Vagina (tissue), 2 donors: ENCODE results near the gene POU3F3. TPM values are rescaled to one million over a fixed set of nuclear protein-coding genes. Genes with fewer than 3 reads are reported as not detected.

Experiments
- DNase-seq, 2 donors: peaks; one replicate each; pipeline ENCODE4 v3.0.0-alpha.2; 2017; ENCODE audit errors: extremely low spot score in 2 of 2
- H3K27ac ChIP-seq: fragments of 200-600 bp; sonication (generic); one replicate; pipeline ENCODE4 v1.5.1; 2019
- H3K27me3 ChIP-seq: fragments of 200-600 bp; sonication (generic); one replicate; pipeline ENCODE4 v1.5.1; 2019
- H3K36me3 ChIP-seq, 2 donors: fragments of 200-600 bp; sonication (generic); one replicate each; pipeline ENCODE4 v1.5.1; 2017 to 2019
- H3K4me1 ChIP-seq: fragments of 200-600 bp; sonication (generic); one replicate; pipeline ENCODE4 v1.5.1; 2019
- H3K4me3 ChIP-seq, 2 donors: fragments of 200-600 bp; sonication (generic); 1 replicate in 1 of 2; 2 replicates in 1 of 2; pipeline ENCODE4 v1.5.1; 2016 to 2019
- H3K9me3 ChIP-seq: fragments of 200-600 bp; sonication (generic); one replicate; pipeline ENCODE4 v1.5.1; 2019
- POLR2A ChIP-seq, 2 donors: fragments of 450-650 bp; IDR thresholded peaks; one replicate each; pipeline ENCODE4 v1.6.1; 2017; ENCODE audit warnings: antibody characterized with exemption in 2 of 2, mild to moderate bottlenecking in 2 of 2, moderate library complexity in 2 of 2
- POLR2AphosphoS5 ChIP-seq, 2 donors: sonication (generic); formaldehyde crosslinking; IDR thresholded peaks; one replicate each; pipeline ENCODE4 v1.9.0; 2017; ENCODE audit warnings: antibody characterized with exemption in 2 of 2, mild to moderate bottlenecking in 2 of 2, low read depth in 1 of 2; ENCODE audit not compliant: insufficient read depth in 1 of 2
- intact Hi-C: fragments of 100-400 bp; cut with DNase I; formaldehyde crosslinking; loops from one replicate; pipeline ENCODE4 v1.15.1; 2023
- total RNA-seq: library from RNA; depleted of rRNA; stranded (reverse); fragments of >200 nt; gene quantifications from one replicate; pipeline ENCODE4 v1.2.3, GENCODE V29; 2016
- TF ChIP-seq, protein P1 (sequence below), 3 experiments: fragments of 450-650 bp in 2 of 3; fragments of 200-600 bp in 1 of 3; sonication (generic) in 1 of 3; IDR thresholded peaks; one replicate each; pipeline ENCODE4 v1.5.1; 2017 to 2019; ENCODE audit warnings: antibody characterized with exemption in 3 of 3, mild to moderate bottlenecking in 2 of 3, moderate library complexity in 2 of 3

The POU3F3 gene
- total RNA-seq, 1 donor from 2014 or later = not detected

DNA sequence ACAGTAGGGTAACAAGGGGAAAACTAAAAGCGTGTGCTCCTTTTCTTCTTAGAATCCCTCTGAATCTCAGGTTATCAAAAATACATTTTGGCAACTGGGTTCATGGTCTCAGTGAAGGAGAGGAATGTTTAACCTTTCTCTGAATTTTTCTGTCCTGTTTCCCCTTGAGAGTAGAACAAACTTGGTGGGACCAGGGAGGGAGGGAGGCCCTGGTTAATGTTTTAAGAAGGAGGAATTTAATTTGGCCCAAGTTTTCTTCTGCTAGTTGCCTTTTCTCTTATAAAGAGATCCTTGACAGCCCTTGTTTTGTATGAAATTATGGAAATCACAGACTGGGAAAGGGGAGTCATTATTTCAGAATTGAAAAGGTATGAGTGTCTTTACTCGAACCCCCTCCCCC is 12.2 kb upstream of the POU3F3 start:
- no peaks in the 10 kb centered on the region for H3K36me3 ChIP-seq
- intact Hi-C loops = no loop called here
- H3K4me3 ChIP-seq = no peak overlapping the region
- peaks cover 6% of the 10 kb centered on the region for H3K4me1 ChIP-seq
- TF ChIP-seq, protein P1, sequence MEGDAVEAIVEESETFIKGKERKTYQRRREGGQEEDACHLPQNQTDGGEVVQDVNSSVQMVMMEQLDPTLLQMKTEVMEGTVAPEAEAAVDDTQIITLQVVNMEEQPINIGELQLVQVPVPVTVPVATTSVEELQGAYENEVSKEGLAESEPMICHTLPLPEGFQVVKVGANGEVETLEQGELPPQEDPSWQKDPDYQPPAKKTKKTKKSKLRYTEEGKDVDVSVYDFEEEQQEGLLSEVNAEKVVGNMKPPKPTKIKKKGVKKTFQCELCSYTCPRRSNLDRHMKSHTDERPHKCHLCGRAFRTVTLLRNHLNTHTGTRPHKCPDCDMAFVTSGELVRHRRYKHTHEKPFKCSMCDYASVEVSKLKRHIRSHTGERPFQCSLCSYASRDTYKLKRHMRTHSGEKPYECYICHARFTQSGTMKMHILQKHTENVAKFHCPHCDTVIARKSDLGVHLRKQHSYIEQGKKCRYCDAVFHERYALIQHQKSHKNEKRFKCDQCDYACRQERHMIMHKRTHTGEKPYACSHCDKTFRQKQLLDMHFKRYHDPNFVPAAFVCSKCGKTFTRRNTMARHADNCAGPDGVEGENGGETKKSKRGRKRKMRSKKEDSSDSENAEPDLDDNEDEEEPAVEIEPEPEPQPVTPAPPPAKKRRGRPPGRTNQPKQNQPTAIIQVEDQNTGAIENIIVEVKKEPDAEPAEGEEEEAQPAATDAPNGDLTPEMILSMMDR (IDR thresholded peaks at IDR 0.05) = no peak
- TF ChIP-seq POLR2AphosphoS5 (IDR thresholded peaks at IDR 0.05; ENCODE audit: insufficient read depth in 1 of 2, low read depth in 1 of 2) (no peak), POLR2A (IDR thresholded peaks at IDR 0.05) (no peak)
- DNase-seq = no peak
- H3K9me3 ChIP-seq = no peaks in the 10 kb centered on the region
- no peak overlapping the region for H3K27ac ChIP-seq
- H3K27me3 ChIP-seq = peaks cover 14% of the 10 kb centered on the region

DNA sequence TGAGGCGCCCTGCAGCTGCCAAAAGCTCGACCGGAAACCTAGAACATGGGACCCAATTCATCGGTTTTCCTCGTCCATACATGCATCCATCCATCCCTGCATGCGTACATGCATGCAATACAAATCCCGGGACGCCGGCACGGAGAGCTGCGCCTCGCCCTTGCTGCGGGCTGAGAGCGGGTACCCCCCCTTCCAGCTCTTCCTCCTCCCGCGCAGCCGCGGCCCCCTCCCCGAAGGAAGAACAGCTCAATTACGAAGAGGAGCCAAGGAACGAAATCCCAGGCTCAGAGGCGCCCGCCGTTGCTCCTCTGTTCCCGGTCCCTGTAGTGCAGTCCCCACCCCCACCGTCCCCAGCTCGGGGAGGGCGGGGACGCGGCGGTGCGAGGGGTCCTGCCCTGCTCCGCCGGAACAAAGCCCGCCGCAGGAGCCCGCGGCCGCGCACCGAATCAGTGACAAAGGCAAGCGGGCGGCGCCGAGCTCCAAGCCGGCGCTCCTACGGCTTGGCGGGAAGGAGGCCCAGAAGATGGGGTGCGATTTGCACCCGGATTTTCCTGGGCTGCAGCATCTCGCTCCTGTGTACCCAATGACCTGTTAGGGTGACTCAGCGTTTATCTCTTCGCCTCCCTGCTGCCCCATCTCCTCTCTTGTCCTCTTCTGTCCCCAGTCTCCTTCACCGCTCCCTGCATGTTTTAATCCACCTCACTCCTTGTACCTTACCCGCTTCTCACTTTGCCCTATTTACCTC is 8.9 kb upstream of the POU3F3 start:
- DNase-seq = no peak
- no peaks in the 10 kb centered on the region for H3K9me3 ChIP-seq
- H3K4me3 ChIP-seq = no peak overlapping the region
- intact Hi-C loops = no loop called here
- peaks cover 6% of the 10 kb centered on the region for H3K4me1 ChIP-seq
- no peaks in the 10 kb centered on the region for H3K36me3 ChIP-seq
- TF ChIP-seq POLR2AphosphoS5 (IDR thresholded peaks at IDR 0.05; ENCODE audit: insufficient read depth in 1 of 2, low read depth in 1 of 2) (no peak), POLR2A (IDR thresholded peaks at IDR 0.05) (no peak)
- TF ChIP-seq, protein P1 (IDR thresholded peaks at IDR 0.05) = no peak
- H3K27me3 ChIP-seq = peaks cover 14% of the 10 kb centered on the region
- no peak overlapping the region for H3K27ac ChIP-seq

DNA sequence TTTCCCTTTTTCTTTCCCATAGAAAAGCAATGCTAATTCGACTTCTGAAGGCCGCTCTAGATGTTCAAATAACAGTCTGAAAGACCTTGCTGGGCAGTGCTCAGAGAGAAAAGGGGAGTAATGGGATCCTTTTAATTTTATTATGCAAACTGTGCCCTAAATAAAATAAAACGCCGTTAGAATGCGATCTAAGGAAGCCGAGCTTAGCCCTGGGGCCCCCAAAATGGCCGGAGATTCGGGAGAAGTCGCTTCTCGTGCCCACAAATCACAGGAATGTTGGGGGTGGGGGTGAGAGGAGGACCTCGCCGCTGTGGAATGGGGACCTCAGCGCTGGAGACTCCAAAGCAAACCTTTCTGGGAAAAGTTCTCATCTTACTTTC is 8.4 kb upstream of the POU3F3 start:
- no peak overlapping the region for H3K4me3 ChIP-seq

DNA sequence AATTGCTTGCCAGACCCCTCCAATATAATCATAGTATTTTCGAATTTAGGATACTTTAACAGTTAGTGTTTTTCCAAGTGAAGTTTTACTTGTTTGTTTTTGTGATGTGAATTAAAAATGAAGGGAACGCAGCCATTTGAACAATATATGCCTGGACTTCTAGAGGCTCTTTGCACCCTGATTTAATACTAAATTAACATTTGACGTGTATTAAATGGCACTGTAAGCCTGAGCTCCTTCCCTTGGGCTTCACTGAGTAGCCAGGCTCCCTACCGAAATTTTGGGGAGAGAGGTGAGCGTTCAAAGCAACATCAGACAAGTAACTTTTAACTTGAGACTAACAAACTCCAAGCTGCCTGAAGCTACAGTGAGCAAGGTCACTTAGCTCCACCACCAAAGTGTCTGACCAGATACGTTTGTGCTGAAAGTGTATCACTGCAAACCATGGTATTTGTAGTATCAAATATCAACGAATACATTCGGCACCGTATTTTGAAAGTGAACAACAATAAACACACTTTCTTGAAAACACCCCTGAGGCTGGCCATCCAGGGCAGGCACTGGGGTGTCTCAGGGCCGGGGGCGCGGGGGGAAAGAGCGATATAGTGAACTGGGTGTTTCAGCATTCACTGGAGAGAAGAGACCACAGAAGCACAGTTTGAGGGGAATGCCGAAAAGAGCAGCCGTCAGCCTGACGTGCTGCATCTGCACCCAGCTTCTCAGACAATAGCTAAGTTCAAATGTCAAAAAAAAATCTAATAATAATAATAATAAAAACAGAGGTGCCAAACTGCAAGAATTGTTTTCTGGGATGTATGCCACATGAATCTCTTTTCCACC is 7.7 kb upstream of the POU3F3 start:
- Histone ChIP-seq H3K9me3 (no peaks in the 10 kb centered on the region), H3K4me1 (peaks cover 6% of the 10 kb centered on the region), H3K36me3 (no peaks in the 10 kb centered on the region), H3K4me3 (no peak overlapping the region), H3K27ac (no peak overlapping the region), H3K27me3 (peaks cover 22% of the 10 kb centered on the region)
- TF ChIP-seq POLR2AphosphoS5 (IDR thresholded peaks at IDR 0.05; ENCODE audit: insufficient read depth in 1 of 2, low read depth in 1 of 2) (no peak), POLR2A (IDR thresholded peaks at IDR 0.05) (no peak)
- TF ChIP-seq, protein P1 (IDR thresholded peaks at IDR 0.05) = no peak
- no peak for DNase-seq
- intact Hi-C loops = no loop called here

More for the DNA sequence above, 8.4 kb upstream of the POU3F3 start:
- peaks cover 17% of the 10 kb centered on the region for H3K27me3 ChIP-seq
- no peak for DNase-seq
- no peak overlapping the region for H3K27ac ChIP-seq
- H3K4me1 ChIP-seq = peaks cover 6% of the 10 kb centered on the region
- H3K36me3 ChIP-seq = no peaks in the 10 kb centered on the region
- TF ChIP-seq POLR2AphosphoS5 (IDR thresholded peaks at IDR 0.05; ENCODE audit: insufficient read depth in 1 of 2, low read depth in 1 of 2) = no peak
- TF ChIP-seq, protein P1 (IDR thresholded peaks at IDR 0.05) = no peak
- no peak for TF ChIP-seq POLR2A (IDR thresholded peaks at IDR 0.05)
- intact Hi-C loops = no loop called here
- H3K9me3 ChIP-seq = no peaks in the 10 kb centered on the region
